ENCODE data around the gene PCDHGB5.

DNA sequence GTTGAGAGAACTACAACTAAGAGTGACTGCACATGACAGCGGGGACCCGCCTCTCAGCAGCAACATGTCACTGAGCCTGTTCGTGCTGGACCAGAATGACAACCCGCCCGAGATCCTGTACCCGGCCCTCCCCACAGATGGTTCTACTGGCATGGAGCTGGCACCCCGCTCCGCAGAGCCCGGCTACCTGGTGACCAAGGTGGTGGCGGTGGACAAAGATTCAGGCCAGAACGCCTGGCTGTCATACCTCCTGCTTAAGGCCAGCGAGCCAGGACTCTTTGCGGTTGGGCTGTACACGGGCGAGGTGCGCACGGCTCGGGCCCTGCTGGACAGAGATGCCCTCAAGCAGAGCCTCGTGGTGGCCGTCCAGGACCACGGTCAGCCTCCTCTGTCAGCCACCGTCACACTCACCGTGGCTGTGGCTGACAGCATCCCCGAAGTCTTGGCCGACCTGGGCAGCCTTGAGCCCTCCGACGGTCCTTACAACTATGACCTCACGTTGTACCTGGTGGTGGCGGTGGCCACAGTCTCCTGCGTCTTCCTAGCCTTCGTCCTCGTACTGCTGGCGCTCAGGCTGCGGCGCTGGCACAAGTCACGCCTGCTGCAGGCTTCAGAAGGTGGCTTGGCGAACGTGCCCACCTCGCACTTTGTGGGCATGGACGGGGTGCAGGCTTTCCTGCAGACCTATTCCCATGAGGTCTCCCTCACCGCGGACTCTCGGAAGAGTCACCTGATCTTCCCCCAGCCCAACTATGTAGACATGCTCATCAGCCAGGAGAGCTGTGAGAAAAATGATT lies 13.1 kb upstream of the PCDHGB5 start:
- TF ChIP-seq, protein P1, sequence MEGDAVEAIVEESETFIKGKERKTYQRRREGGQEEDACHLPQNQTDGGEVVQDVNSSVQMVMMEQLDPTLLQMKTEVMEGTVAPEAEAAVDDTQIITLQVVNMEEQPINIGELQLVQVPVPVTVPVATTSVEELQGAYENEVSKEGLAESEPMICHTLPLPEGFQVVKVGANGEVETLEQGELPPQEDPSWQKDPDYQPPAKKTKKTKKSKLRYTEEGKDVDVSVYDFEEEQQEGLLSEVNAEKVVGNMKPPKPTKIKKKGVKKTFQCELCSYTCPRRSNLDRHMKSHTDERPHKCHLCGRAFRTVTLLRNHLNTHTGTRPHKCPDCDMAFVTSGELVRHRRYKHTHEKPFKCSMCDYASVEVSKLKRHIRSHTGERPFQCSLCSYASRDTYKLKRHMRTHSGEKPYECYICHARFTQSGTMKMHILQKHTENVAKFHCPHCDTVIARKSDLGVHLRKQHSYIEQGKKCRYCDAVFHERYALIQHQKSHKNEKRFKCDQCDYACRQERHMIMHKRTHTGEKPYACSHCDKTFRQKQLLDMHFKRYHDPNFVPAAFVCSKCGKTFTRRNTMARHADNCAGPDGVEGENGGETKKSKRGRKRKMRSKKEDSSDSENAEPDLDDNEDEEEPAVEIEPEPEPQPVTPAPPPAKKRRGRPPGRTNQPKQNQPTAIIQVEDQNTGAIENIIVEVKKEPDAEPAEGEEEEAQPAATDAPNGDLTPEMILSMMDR (IDR thresholded peaks at IDR 0.05 in 4 of 5, conservative IDR thresholded peaks at IDR 0.05 in 1 of 5) = no peak
- TF ChIP-seq POLR2A (IDR thresholded peaks at IDR 0.05) = no peak

Data from gastrocnemius medialis (tissue), 4 donors.